ENCODE results near the gene GALNT11.

DNA sequence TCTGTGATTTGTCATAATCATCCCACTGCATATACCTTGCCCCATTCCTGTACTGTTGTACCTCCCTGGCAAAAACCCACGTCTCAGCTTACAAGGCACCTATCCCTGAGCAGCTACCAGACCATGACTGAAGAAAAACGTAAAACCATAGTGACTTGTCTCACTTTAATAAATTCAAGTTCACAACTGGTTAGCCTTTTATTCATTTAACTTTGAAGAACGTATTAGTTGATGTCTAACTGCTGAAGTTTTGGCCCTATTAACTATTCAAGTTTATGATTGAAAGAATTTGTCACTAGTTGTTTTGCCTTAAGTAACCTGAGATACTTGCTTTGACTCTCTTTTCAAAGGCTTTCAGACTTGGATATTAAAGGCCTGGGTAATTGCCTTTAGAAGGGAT, 59.7 kb downstream of the GALNT11 start:
- TF ChIP-seq POLR2AphosphoS5 (IDR thresholded peaks at IDR 0.05) (no peak), CTCF (IDR thresholded peaks at IDR 0.05) (no peak), POLR2A (IDR thresholded peaks at IDR 0.05) (no peak)

All from breast epithelium (tissue), 3 donors.